Breast epithelium (tissue), 3 donors: ENCODE data around the gene SLC38A11.
"Not testable (repeated sequence)": the region's sequence is repeated elsewhere in the genome, so short reads cannot be mapped to it uniquely, and the experiment has no call there.

Experiments used
- CTCF ChIP-seq, 3 donors: fragments of 450-650 bp; IDR thresholded peaks; one replicate each; pipeline ENCODE4 v1.5.1; 2016 to 2017; ENCODE audit warnings: antibody characterized with exemption in 3 of 3, mild to moderate bottlenecking in 3 of 3, moderate library complexity in 3 of 3
- POLR2A ChIP-seq: fragments of 450-650 bp; IDR thresholded peaks from one replicate; pipeline ENCODE4 v1.6.1; 2016; ENCODE audit warnings: antibody characterized with exemption, mild to moderate bottlenecking, moderate library complexity
- POLR2AphosphoS5 ChIP-seq, 3 donors: sonication (generic); formaldehyde crosslinking; IDR thresholded peaks; one replicate each; pipeline ENCODE4 v1.6.1; 2017; ENCODE audit warnings: antibody characterized with exemption in 3 of 3

- not testable (repeated sequence) for TF ChIP-seq CTCF (IDR thresholded peaks at IDR 0.05); POLR2A; POLR2AphosphoS5 (IDR thresholded peaks at IDR 0.05)
Observed at GRCh38 chr2:164866381-164866780, 88.9 kb downstream of the SLC38A11 start.
